ENCODE data around the gene FOXC1. TPM values are rescaled to one million over a fixed set of nuclear protein-coding genes. Genes with fewer than 3 reads are reported as not detected.

FOXC1 gene
- polyA plus RNA-seq, 1 donor from 2014 or later: 0.09 TPM

- TF ChIP-seq TAF1 (IDR thresholded peaks at IDR 0.05; ENCODE audit: low read depth): no peak
- TF ChIP-seq SMC3 (conservative IDR thresholded peaks at IDR 0.05; ENCODE audit: poor library complexity): no peak
- TF ChIP-seq CTCF (IDR thresholded peaks at IDR 0.05; ENCODE audit: poor library complexity, severe bottlenecking): no peak
- TF ChIP-seq RAD21 (conservative IDR thresholded peaks at IDR 0.05): no peak
- TF ChIP-seq POLR2AphosphoS5 (IDR thresholded peaks at IDR 0.05): no peak
- TF ChIP-seq MXI1 (conservative IDR thresholded peaks at IDR 0.05; ENCODE audit: poor library complexity, severe bottlenecking): no peak
- no peak for TF ChIP-seq EP300 (conservative IDR thresholded peaks at IDR 0.05; ENCODE audit: poor library complexity, severe bottlenecking)
- no peak for TF ChIP-seq REST (IDR thresholded peaks at IDR 0.05; ENCODE audit: borderline replicate concordance)
- TF ChIP-seq EZH2 (IDR thresholded peaks at IDR 0.05; ENCODE audit: borderline replicate concordance, insufficient read depth, low read length, poor library complexity, severe bottlenecking): no peak
- Histone ChIP-seq H3K27ac (ENCODE audit: low read length) (no peak overlapping the region), H3K4me2 (ENCODE audit: low read length) (no peak overlapping the region), H3K27me3 (ENCODE audit: insufficient read depth, low read depth, low read length) (no peaks in the 10 kb centered on the region), H3K9me3 (ENCODE audit: low read length) (no peaks in the 10 kb centered on the region), H3K9me2 (ENCODE audit: insufficient read depth, low read length) (no peaks in the 10 kb centered on the region), H4K20me1 (ENCODE audit: insufficient read depth) (no peaks in the 10 kb centered on the region), H3K79me2 (replicated peaks; ENCODE audit: insufficient read depth, low read length) (no peaks in the 10 kb centered on the region), H3F3A (ENCODE audit: insufficient read depth, low read length, poor library complexity, severe bottlenecking) (no peaks in the 10 kb centered on the region), H3K9ac (ENCODE audit: low read length) (no peak overlapping the region), H3K4me3 (ENCODE audit: low read length) (no peak overlapping the region), H2AFZ (ENCODE audit: low read depth, low read length) (no peak overlapping the region), H3K36me3 (ENCODE audit: insufficient read depth, low read length) (no peaks in the 10 kb centered on the region)
Observed at GRCh38 chr6:1580109-1580508, 29.6 kb upstream of the FOXC1 start.

GRCh38 chr6:1580585-1580984, 29.1 kb upstream of the FOXC1 start:
- no peak overlapping the region for H2AFZ ChIP-seq (ENCODE audit: low read depth, low read length)
- H3K4me2 ChIP-seq (ENCODE audit: low read length): no peak overlapping the region
- no peak for TF ChIP-seq MXI1 (conservative IDR thresholded peaks at IDR 0.05; ENCODE audit: poor library complexity, severe bottlenecking)
- no peak for TF ChIP-seq SMC3 (conservative IDR thresholded peaks at IDR 0.05; ENCODE audit: poor library complexity)
- no peak for TF ChIP-seq CTCF (IDR thresholded peaks at IDR 0.05; ENCODE audit: poor library complexity, severe bottlenecking)
- no peak for TF ChIP-seq EZH2 (IDR thresholded peaks at IDR 0.05; ENCODE audit: borderline replicate concordance, insufficient read depth, low read length, poor library complexity, severe bottlenecking)
- TF ChIP-seq RAD21 (conservative IDR thresholded peaks at IDR 0.05): no peak
- no peak for TF ChIP-seq EP300 (conservative IDR thresholded peaks at IDR 0.05; ENCODE audit: poor library complexity, severe bottlenecking)
- no peak for TF ChIP-seq TAF1 (IDR thresholded peaks at IDR 0.05; ENCODE audit: low read depth)
- TF ChIP-seq REST (IDR thresholded peaks at IDR 0.05; ENCODE audit: borderline replicate concordance): no peak
- TF ChIP-seq POLR2AphosphoS5 (IDR thresholded peaks at IDR 0.05): no peak
- H3F3A ChIP-seq (ENCODE audit: insufficient read depth, low read length, poor library complexity, severe bottlenecking): no peaks in the 10 kb centered on the region
- no peak overlapping the region for H3K27ac ChIP-seq (ENCODE audit: low read length)
- no peaks in the 10 kb centered on the region for H4K20me1 ChIP-seq (ENCODE audit: insufficient read depth)
- no peaks in the 10 kb centered on the region for H3K27me3 ChIP-seq (ENCODE audit: insufficient read depth, low read depth, low read length)
- no peaks in the 10 kb centered on the region for H3K36me3 ChIP-seq (ENCODE audit: insufficient read depth, low read length)
- no peaks in the 10 kb centered on the region for H3K79me2 ChIP-seq (replicated peaks; ENCODE audit: insufficient read depth, low read length)
- H3K9ac ChIP-seq (ENCODE audit: low read length): no peak overlapping the region
- H3K9me3 ChIP-seq (ENCODE audit: low read length): no peaks in the 10 kb centered on the region
- H3K4me3 ChIP-seq (ENCODE audit: low read length): no peak overlapping the region
- H3K9me2 ChIP-seq (ENCODE audit: insufficient read depth, low read length): no peaks in the 10 kb centered on the region

Measured in neural cell (in vitro differentiated cells).